ENCODE measurements around the gene NAB1.
"Not testable (repeated sequence)": the region's sequence is repeated elsewhere in the genome, so short reads cannot be mapped to it uniquely, and the experiment has no call there.

The NAB1 gene

DNA sequence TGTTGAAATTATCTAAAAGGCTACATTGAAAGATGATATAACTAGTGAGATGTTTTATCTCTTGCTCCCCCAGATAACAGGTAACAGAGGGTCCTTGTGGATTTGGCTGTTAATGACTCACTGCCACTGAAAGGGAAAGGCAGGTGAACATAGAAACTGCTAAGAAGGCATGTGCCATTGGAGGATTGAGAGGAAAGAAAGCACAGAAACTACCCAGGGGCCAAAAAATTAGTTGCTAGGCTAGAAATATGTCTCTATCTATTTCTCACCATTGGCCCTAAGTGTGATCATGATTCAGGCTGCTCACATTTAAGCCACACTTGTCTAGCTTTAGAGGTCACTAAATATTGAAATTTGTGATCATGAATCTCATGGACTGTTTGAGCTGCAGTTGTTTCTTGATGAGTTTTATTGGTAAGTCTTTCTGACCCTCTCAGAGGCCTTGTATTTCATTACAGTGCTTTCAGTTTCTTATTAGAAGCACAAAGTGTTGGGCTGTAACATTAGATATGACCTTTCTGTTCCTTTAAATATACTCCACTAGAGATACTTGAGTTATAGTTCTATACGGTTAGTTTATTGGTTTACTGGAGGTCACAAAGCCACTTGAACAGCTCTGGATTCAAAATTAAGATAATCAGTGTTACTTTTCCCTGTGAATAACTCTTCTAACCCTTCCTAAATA, 26.2 kb downstream of the NAB1 start:
- no peak for DNase-seq (ENCODE audit: low spot score)

DNA sequence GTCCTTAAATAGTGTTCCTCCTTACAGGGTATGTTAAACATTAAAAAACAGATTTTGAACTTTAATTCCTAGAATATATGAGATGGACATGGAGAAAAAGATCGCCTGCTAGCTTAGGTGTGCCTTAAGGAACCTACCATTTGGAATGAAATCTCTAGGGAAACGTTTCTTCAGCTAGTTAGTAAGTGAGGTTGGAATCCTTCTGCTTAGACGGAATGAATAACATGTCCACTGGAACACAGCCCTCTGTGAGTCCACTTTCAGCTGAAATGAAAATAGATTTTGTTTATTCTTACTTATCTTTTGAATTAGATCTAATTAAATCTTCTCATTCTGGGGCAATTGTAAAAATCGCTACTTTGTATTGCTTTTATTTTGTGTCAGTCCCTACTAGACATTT, 28.4 kb downstream of the NAB1 start:
- no peak for DNase-seq (ENCODE audit: low spot score)

DNA sequence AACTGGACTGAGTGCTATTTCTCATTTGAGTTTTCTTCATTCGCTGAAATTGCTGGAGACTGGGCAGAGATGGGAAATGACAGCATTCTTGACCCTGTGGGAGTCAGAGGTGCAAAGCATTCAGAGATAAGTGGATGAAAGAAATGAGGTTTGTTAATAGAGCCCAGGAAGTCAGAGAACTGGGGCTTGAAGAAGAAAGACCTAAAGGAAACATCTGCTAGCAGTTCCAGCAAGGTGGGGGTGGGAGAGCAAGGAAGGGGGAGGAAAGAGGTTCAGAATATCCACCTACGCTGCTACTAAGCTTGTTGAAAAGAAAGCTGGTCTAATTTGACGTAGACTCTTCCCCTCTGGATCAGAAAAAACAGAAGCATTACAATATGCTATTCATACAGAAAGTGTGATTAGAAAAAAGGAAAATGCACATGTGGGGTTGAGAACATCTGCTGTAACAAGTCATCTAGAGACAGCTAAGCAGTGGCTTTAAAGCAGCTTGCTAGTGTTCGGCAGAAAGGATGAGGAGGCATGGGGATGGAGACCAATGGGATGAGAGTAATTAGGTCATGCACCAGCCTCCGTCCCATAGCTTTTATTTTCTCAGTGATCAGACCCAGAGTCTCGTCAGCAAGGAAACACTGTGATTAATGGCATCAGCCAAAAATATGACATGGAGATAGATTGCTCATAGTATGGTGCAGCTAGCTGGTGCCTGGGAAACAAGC, 29.7 kb downstream of the NAB1 start:
- no peak for DNase-seq (ENCODE audit: low spot score)

GRCh38 chr2:190679391-190679790, 30.5 kb downstream of the NAB1 start:
- no peak for DNase-seq (ENCODE audit: low spot score)

DNA sequence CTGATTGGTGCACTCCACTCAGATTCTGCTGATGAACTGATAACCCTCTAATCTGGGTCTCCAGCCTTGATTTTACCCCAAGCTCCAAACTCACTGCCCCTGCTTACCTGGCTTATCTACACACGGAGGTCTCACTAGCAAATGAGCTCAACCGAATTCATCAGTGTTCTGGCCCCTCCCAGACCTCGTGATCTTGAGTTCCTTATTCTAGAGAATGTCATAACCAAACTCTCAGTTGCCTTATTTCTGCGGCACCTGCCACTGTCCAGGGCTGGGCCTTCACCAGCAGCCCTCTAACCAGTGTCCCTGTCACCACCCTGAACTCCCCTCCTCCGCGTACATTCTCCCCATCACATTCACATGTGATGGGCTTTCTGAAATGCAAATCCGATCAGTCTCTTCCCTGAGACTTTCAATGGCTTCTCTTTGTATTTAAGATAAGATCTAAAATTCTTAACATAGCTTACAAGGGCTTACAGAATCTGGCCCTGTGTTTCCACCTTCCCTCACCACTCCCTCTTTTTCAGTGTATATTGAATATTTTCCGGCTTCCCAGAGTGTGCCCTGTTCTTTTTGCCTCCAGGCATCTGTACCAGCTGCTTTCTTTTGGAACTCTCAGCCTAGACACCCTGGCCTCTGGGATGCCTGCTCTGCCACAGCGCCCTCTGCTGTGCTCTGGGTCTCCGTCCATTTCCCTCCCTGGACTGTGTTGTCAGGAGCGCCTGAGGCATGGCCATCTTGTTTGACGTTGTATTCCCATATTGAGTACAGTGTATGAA, 31.1 kb downstream of the NAB1 start:
- peak; percentile 64 for DNase-seq (ENCODE audit: low spot score)

DNA sequence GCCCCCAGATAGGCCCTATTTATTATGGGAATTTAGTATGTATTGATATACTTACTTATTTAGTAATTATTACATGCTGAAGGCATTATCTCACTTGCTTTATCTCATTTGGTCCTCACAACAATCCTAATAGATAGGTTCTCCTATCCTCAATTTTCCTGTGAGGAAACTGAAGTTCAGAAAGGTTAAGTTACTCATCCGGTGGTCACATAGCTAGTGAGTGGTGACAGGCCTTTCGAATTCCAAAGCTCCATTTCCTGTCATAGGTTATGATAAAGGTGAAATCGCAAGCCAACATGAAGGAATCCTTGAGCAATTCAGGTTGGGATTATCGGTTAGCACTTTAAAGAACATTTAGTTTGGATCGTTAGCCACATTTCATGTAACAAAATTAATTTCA, 33.3 kb downstream of the NAB1 start:
- no peak for DNase-seq (ENCODE audit: low spot score)

- no peak for DNase-seq (ENCODE audit: low spot score)
Measured at GRCh38 chr2:190683802-190684201, 34.9 kb downstream of the NAB1 start.

GRCh38 chr2:190684931-190685330, 36.0 kb downstream of the NAB1 start:
- no peak for DNase-seq (ENCODE audit: low spot score)

- DNase-seq (ENCODE audit: low spot score): no peak
Measured at GRCh38 chr2:190685333-190685732, 36.5 kb downstream of the NAB1 start.

- no peak for DNase-seq (ENCODE audit: low spot score)
Measured at GRCh38 chr2:190693533-190694232, 44.8 kb downstream of the NAB1 start.

DNA sequence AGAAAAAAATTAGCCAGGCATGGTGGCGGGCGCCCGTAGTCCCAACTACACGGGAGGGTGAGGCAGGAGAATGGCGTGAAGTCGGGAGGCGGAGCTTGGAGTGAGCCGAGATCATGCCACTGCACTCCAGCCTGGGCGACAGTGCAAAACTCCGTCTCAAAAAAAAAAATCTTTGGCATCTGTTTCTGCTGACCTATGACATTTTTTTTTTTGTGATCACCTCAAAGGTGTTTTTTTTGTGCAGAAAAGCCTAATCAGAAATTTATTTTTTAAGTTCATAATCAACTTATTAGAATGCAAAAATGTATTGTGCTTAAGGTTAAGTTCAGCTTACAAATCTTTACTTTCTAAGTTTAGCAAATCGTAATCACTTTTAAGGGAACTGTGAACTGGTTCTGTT, 45.6 kb downstream of the NAB1 start:
- DNase-seq (ENCODE audit: low spot score): no peak

DNA sequence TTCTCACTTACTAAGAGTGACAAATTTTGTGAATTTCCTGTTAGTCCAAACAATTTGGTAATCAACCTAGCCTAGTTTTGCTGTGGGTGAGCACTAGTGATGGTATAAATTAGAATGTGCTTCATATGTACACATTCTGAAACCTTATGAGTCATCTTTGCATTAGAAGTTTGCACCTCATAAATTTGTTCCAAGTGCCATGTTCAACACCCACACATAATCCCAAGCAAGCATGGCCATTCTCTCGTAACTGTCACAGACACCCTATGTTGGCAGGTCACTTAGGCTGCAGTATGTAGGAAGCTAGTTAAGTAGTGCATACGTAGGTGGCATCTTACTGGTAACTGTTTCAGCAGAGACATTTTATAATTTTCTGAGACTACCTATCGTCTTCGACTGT, 46.9 kb downstream of the NAB1 start:
- DNase-seq (ENCODE audit: low spot score): peak; percentile 17

- no peak for DNase-seq (ENCODE audit: low spot score)
Measured at GRCh38 chr2:190696792-190697398, 48.0 kb downstream of the NAB1 start.

GRCh38 chr2:190697421-190697820, 48.5 kb downstream of the NAB1 start:
- no peak for DNase-seq (ENCODE audit: low spot score)

DNA sequence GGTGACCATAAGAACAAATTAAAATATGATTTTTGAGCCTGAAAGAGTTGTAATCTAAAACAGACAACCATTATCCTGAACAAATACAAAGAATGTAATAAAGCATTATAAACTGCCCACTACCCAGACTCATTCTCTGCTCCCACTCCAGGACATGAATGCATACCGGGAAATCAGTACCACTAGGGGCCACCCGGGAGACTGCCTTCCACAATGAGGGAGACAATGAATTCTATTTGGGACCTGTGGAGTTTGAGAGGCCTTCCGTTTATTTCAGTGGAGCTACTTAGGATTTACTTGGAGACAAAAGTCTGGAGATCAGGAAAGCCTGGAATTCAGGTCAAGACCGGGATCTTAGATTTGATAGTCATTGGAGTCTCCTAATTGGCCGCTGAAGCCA, 50.0 kb downstream of the NAB1 start:
- DNase-seq (ENCODE audit: low spot score): no peak

DNA sequence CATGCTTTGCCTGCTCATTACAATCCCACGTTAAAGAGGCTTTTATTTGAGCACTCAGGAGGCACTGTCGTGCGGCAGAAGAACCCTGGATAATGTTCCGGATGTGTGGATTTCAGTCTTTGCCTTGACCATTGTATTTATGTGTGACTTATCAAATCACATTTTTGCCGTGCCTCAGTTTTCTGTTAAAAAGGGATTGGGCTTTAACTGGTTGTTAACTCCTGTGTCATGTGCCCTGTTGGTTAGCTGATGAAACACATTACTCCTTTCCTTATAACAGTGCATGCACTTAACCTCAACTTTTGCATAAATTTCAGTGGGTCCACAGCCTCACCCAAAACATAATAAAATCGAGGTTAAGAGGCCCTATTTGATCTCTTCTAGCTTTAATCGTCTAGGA, 52.7 kb downstream of the NAB1 start:
- no peak for DNase-seq (ENCODE audit: low spot score)

GRCh38 chr2:190705280-190705679, 56.4 kb downstream of the NAB1 start:
- no peak for DNase-seq (ENCODE audit: low spot score)

DNA sequence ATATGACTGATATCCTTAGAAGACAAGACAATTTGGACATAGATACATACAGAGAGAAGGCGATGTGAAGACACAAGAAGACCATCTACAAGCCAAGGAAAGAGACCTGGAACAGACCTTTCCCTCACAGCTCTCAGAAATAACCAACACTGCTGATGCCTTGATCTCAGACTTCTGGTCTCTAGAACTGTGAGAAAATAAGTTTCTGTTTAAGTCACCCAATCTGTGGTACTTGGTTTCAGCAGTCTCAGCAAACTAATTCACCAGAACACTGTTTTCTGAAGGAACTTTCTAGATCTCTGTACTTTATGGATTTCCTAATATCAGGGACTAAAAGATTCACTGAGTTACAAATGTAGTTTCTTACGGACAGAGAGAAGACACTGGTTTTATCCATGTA, 58.8 kb downstream of the NAB1 start:
- DNase-seq (ENCODE audit: low spot score): no peak

- DNase-seq (ENCODE audit: low spot score): not testable (repeated sequence)
Measured at GRCh38 chr2:190708650-190709049, 59.8 kb downstream of the NAB1 start.

DNA sequence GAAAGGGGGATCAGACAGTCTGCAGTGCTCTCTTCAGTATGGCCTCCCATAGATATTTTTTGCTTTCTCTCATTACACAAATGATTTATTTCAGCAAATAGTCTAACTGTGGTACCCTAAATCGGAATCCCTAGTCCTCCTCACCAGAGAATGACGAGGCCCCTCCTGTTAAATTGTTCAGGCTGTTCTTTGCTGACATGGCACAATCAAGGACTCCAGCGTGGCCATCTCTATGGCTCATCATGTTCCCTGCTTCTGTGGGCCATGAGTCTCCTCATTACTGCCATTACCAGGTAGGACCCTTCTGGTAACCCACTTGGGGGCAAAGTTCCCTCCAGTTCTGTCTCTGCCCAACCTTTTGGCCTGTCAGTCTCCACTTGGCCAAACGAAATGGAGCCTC, 62.2 kb downstream of the NAB1 start:
- no peak for DNase-seq (ENCODE audit: low spot score)

- no peak for DNase-seq (ENCODE audit: low spot score)
Measured at GRCh38 chr2:190713471-190713870, 64.6 kb downstream of the NAB1 start.

- DNase-seq (ENCODE audit: low spot score): no peak
Measured at GRCh38 chr2:190714958-190715357, 66.1 kb downstream of the NAB1 start.

Data from CD4-positive, alpha-beta T cell treated with Interleukin-2 at 100 ng/mL for 4 hours (primary cell).